ENCODE results near the gene CENPL. TPM values are rescaled to one million over a fixed set of nuclear protein-coding genes. Genes with fewer than 3 reads are reported as not detected.

CENPL gene
- total and polyA plus RNA-seq, 2 of the 8 experiments (the other 6 are each of a cell fraction or from before 2014, with no cell fraction given) = 6.6 to 16.0 TPM

- TF ChIP-seq BCL11A (IDR thresholded peaks at IDR 0.05; ENCODE audit: low read depth in 2 of 2, low read length in 2 of 2) (no peak), GABPA (IDR thresholded peaks at IDR 0.05; ENCODE audit: borderline replicate concordance, insufficient read depth, low read length) (no peak), TEAD4 (IDR thresholded peaks at IDR 0.05; ENCODE audit: low read depth, low read length) (no peak), ATF3 (IDR thresholded peaks at IDR 0.05; ENCODE audit: insufficient read depth, low read depth, low read length) (no peak), RFX5 (IDR thresholded peaks at IDR 0.05; ENCODE audit: borderline replicate concordance, low read depth, low read length) (no peak)
Measured at GRCh38 chr1:173832748-173833147, 8.1 kb upstream of the CENPL start (continued).
